NCI-H446 treated with DMSO at 0.1 percent for 48 hours (cell line): ENCODE data around the gene ST7.

Experiments used
- DNase-seq: peaks from one replicate; lab custom pipeline; 2025; lab: John Stamatoyannopoulos, UW

The ST7 gene

DNA sequence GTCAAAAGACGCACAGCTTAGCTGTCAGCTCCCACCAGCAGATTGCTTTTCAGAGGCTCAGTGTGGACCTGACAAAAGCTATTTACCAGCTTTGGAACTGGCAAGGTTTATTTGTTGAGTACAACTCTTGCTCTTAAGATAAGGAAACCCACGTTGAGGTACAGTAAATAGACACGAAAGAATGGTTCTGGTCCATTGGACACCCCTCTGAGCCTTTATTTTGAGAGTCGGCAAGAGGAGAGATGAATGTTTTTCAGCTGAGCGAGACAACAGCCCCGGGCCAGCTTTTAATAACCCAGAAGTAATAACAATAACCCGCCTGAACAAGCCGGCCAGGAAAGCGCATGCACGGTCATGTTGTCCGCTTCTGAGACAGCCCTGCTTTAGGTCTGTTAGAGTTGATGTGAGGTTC lies 320.5 kb downstream of the ST7 start:
- DNase-seq = no peak

DNA sequence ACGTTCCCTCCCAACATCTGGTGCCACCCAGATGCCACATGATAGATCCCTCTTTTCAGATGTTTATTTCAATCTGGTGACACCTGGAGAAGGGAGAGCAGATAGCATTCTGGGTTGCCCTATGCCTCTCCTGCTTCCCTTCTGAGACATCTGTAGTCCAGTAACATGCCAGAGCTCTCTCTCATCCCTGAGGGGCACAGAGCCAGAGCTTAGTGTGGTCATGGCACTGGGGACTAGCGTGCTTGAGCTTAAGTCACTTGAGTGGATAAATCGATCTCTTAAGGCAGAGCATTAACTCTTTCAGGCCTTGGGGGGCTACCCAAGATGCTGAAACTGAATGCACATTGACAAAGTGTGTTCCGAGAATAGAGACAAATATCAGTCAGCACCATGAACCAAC lies 321.6 kb downstream of the ST7 start:
- no peak for DNase-seq

DNA sequence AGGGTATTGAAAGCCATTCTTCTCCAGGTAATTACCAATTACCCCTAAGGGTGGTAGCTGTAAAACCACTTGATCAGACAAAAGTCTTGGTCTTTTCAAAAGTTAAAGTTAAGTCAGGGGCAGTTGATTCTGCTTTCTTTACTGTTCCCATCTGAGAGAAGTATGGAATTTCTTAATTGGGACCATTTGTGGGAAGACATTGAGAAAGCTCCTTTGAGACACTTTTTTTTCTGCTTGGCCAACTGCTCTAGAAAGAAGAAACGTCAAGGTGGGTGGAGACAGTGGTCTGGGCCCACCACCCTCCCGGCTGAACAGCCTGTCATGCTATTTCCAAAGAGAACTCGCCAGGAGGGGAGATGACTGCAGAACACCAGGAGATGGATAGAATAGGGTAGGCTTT lies 324.3 kb downstream of the ST7 start:
- no peak for DNase-seq

DNA sequence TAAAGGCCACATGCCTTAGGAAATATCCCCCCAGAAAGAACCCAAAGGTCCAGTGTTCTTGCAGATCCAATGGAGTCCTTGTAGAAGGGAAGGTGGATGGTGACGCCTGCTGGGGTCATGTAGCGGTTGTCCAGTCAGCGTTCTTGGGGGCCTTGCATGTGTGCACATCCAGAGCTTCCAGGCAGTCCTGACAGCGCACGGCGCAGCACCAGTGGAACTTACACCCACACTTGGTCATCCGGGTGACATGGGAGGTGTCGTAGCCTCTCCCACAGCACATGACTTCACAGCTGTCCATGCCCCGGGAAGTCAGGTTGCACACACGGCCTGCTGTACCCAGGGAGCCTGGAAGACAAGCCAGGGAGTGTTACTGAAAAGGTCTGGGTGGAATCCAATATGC lies 324.7 kb downstream of the ST7 start:
- DNase-seq = no peak

DNA sequence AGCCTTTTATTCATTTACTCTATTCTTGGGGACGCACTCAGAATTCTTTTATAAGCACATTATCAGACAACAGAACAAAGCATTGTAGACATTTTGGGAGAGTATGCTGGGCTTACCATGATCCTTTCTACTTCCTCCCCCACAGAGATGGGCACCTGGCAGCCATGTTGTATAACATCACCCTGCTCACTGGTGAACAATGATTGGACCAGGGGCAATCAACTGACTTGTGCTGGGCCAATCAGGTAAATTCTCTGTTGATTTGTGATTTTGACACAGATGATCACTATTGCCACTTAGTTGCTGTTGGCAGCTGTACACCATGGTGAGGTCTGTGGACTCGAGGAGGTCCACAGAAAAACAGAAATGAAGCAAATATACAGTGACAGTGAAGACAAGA lies 325.9 kb downstream of the ST7 start:
- DNase-seq = no peak
